ENCODE data around the gene SLC17A9. TPM values are rescaled to one million over a fixed set of nuclear protein-coding genes. Genes with fewer than 3 reads are reported as not detected.

The SLC17A9 gene
- total RNA-seq, 6 experiments from 2014 or later, result 32.8 to 47.0 (median 35.7) TPM

- no peak overlapping the region for H3K4me3 Mint-ChIP-seq
- no peak overlapping the region for H3K27ac Mint-ChIP-seq
- no peaks in the 10 kb centered on the region for H3K4me1 Mint-ChIP-seq (ENCODE audit: low read depth)
- no peaks in the 10 kb centered on the region for H3K36me3 Mint-ChIP-seq (ENCODE audit: low read depth)
- H3K27me3 Mint-ChIP-seq (ENCODE audit: insufficient read depth), result peaks cover 15% of the 10 kb centered on the region
- no peaks in the 10 kb centered on the region for H3K9me3 Mint-ChIP-seq
- TF ChIP-seq CTCF (IDR thresholded peaks at IDR 0.05), result no peak
- DNase-seq, result no peak
Measured at GRCh38 chr20:62962891-62963613, 10.5 kb downstream of the SLC17A9 start.

- peaks cover 20% of the 10 kb centered on the region for H3K27me3 Mint-ChIP-seq (ENCODE audit: insufficient read depth)
- H3K27ac Mint-ChIP-seq, result no peak overlapping the region
- H3K9me3 Mint-ChIP-seq, result no peaks in the 10 kb centered on the region
- TF ChIP-seq CTCF (IDR thresholded peaks at IDR 0.05), result no peak
- no peak overlapping the region for H3K4me3 Mint-ChIP-seq
- no peaks in the 10 kb centered on the region for H3K36me3 Mint-ChIP-seq (ENCODE audit: low read depth)
- no peak for DNase-seq
- no peaks in the 10 kb centered on the region for H3K4me1 Mint-ChIP-seq (ENCODE audit: low read depth)
Measured at GRCh38 chr20:62963614-62964397, 11.3 kb downstream of the SLC17A9 start.

DNA sequence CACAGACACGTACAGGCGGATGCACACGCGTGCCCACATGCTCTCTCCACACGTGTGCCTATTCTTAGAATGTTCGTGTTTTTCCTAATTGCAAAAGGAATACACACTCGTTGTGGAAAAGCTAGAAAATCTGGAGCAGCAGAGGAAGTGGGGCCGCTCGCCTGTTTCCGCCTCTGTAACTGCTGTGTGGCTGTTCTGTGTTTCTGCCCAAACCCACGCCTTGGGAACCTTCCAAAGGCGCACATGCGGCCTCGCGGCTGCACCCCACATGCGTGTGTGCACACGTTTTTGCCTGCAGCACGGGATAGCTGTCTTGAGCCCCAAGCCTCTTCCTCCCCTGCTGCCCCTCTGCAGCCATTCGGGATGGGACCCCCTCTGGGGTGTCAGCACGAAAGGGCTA lies 12.2 kb downstream of the SLC17A9 start:
- no peak overlapping the region for H3K4me3 Mint-ChIP-seq
- no peak overlapping the region for H3K27ac Mint-ChIP-seq
- no peaks in the 10 kb centered on the region for H3K36me3 Mint-ChIP-seq (ENCODE audit: low read depth)
- no peaks in the 10 kb centered on the region for H3K4me1 Mint-ChIP-seq (ENCODE audit: low read depth)
- H3K9me3 Mint-ChIP-seq, result no peaks in the 10 kb centered on the region
- no peak for TF ChIP-seq CTCF (IDR thresholded peaks at IDR 0.05)
- H3K27me3 Mint-ChIP-seq (ENCODE audit: insufficient read depth), result peaks cover 20% of the 10 kb centered on the region
- DNase-seq, result no peak

- TF ChIP-seq CTCF (IDR thresholded peaks at IDR 0.05), result peak; percentile 16; the same call in 1 of the 2 replicates
- no peaks in the 10 kb centered on the region for H3K36me3 Mint-ChIP-seq (ENCODE audit: low read depth)
- DNase-seq, result no peak
- no peaks in the 10 kb centered on the region for H3K9me3 Mint-ChIP-seq
- no peaks in the 10 kb centered on the region for H3K4me1 Mint-ChIP-seq (ENCODE audit: low read depth)
- H3K4me3 Mint-ChIP-seq, result no peak overlapping the region
- peaks cover 20% of the 10 kb centered on the region for H3K27me3 Mint-ChIP-seq (ENCODE audit: insufficient read depth)
- H3K27ac Mint-ChIP-seq, result no peak overlapping the region
Measured at GRCh38 chr20:62965363-62965771, 12.9 kb downstream of the SLC17A9 start.

DNA sequence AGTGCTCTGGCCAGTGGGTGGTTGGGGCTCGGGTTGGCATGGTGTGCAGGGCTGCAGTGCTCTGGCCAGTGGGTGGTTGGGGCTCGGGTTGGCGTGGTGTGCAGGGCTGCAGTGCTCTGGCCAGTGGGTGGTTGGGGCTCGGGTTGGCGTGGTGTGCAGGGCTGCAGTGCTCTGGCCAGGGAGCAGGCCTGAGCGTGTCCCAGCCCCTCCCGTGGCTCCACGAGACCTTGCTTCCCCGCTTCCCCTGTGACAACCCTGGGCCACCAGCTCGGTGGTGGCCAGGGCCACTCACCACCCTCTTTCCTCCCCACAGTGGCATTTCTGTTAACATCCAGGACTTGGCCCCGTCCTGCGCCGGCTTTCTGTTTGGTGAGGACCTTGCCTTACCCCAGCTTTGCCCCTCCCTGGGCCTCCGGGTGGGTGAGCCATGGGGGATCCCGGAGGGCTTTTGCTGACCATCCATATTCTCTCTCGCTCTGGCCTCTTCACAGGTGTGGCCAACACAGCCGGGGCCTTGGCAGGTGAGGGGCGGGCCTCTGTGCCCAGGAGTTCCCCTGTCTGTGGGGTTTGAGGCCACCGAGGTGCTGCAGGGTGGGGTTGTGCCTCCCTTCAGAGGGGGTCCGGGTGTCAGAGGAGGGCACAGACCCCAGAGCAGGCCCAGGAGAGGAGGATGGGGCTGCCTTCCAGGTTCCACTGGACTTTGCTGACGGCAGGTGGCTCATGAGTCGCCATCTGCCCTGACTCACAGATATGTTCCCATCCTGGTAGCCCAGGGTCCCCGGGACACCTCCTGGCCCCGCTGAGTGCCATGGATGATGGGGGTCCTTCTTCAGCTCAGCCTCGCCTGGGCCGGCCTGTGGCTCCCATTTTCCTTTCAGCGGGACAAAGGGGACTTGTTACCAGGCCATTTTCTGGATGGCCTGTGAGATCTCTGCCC lies 14.0 kb downstream of the SLC17A9 start:
- H3K27ac Mint-ChIP-seq, result no peak overlapping the region
- no peaks in the 10 kb centered on the region for H3K4me1 Mint-ChIP-seq (ENCODE audit: low read depth)
- H3K27me3 Mint-ChIP-seq (ENCODE audit: insufficient read depth), result peaks cover 23% of the 10 kb centered on the region
- H3K9me3 Mint-ChIP-seq, result no peaks in the 10 kb centered on the region
- no peaks in the 10 kb centered on the region for H3K36me3 Mint-ChIP-seq (ENCODE audit: low read depth)
- DNase-seq, result no peak
- TF ChIP-seq CTCF (IDR thresholded peaks at IDR 0.05), result no peak
- H3K4me3 Mint-ChIP-seq, result no peak overlapping the region
